GM19324 (cell line): ENCODE measurements around the gene RNF10.
"Not testable (repeated sequence)": the region's sequence is repeated elsewhere in the genome, so short reads cannot be mapped to it uniquely, and the experiment has no call there.

ENCODE experiments used
- ATAC-seq: cut with Tn5 transposase; IDR thresholded peaks from one replicate; pipeline ENCODE4 v1.9.1; 2021; ENCODE audit warnings: mild to moderate bottlenecking, moderate library complexity; ENCODE audit not compliant: unreplicated experiment, low FRiP score

RNF10 gene

GRCh38 chr12:120610560-120610959, 76.4 kb downstream of the RNF10 start:
- no peak for ATAC-seq

- ATAC-seq, result not testable (repeated sequence)
Measured at GRCh38 chr12:120611534-120611933, 77.4 kb downstream of the RNF10 start.

- ATAC-seq, result no peak
Measured at GRCh38 chr12:120614848-120615247, 80.7 kb downstream of the RNF10 start.

- not testable (repeated sequence) for ATAC-seq
Measured at GRCh38 chr12:120617193-120617592, 83.0 kb downstream of the RNF10 start.

GRCh38 chr12:120617767-120618166, 83.6 kb downstream of the RNF10 start:
- not testable (repeated sequence) for ATAC-seq

- no peak for ATAC-seq
Measured at GRCh38 chr12:120618954-120619615, 84.9 kb downstream of the RNF10 start.

GRCh38 chr12:120620624-120621023, 86.5 kb downstream of the RNF10 start:
- no peak for ATAC-seq

- no peak for ATAC-seq
Measured at GRCh38 chr12:120625557-120626419, 91.6 kb downstream of the RNF10 start.
